NT2/D1 (cell line): Measurements from ENCODE around the gene IL31RA.
"Not testable (repeated sequence)": the region's sequence is repeated elsewhere in the genome, so short reads cannot be mapped to it uniquely, and the experiment has no call there.

Experiments used
- DNase-seq: peaks from one replicate; pipeline ENCODE4 v3.0.0-alpha.2; 2011; ENCODE audit warnings: low read depth, low spot score
- H3K27me3 ChIP-seq: 2 replicates; pipeline ENCODE4 v1.6.0; 2011; ENCODE audit warnings: mild to moderate bottlenecking; ENCODE audit not compliant: insufficient read length, insufficient read depth
- H3K36me3 ChIP-seq: 2 replicates; pipeline ENCODE4 v1.6.1; 2011; ENCODE audit warnings: mild to moderate bottlenecking, low read length, mixed read lengths; ENCODE audit not compliant: insufficient read depth, insufficient read length
- H3K4me1 ChIP-seq: 2 replicates; pipeline ENCODE4 v1.5.1; 2011; ENCODE audit not compliant: insufficient read depth, insufficient read length
- H3K4me3 ChIP-seq: 2 replicates; pipeline ENCODE4 v1.5.1; 2011; ENCODE audit warnings: low read depth; ENCODE audit not compliant: insufficient read length
- H3K9ac ChIP-seq: 2 replicates; pipeline ENCODE4 v1.6.0; 2011; ENCODE audit warnings: low read depth; ENCODE audit not compliant: insufficient read length
- H3K9me3 ChIP-seq: 2 replicates; pipeline ENCODE4 v1.5.1; 2011; ENCODE audit warnings: mild to moderate bottlenecking, low read length; ENCODE audit not compliant: insufficient read depth
- SUZ12 ChIP-seq: IDR thresholded peaks from 2 replicates; pipeline ENCODE4 v1.6.1; 2011; ENCODE audit not compliant: insufficient read length, insufficient read depth; ENCODE audit errors: extremely low read depth
- YY1 ChIP-seq: IDR thresholded peaks from 2 replicates; pipeline ENCODE4 v1.6.1; 2011; ENCODE audit not compliant: insufficient read length, insufficient read depth
- ZNF274 ChIP-seq: IDR thresholded peaks from 2 replicates; pipeline ENCODE4 v1.6.1; 2011; ENCODE audit warnings: mild to moderate bottlenecking, low read depth, low read length

Gene IL31RA

GRCh38 chr5:55934115-55934613, 83.0 kb downstream of the IL31RA start:
- H3K36me3 ChIP-seq, result peaks cover 6% of the 10 kb centered on the region
- H3K4me1 ChIP-seq, result no peaks in the 10 kb centered on the region
- no peaks in the 10 kb centered on the region for H3K27me3 ChIP-seq
- no peak for DNase-seq
- no peak overlapping the region for H3K9ac ChIP-seq
- no peaks in the 10 kb centered on the region for H3K9me3 ChIP-seq
- H3K4me3 ChIP-seq, result no peak overlapping the region
- no peak for TF ChIP-seq ZNF274
- no peak for TF ChIP-seq SUZ12
- TF ChIP-seq YY1, result no peak

- Histone ChIP-seq H3K36me3 (peaks cover 9% of the 10 kb centered on the region), H3K4me1 (no peaks in the 10 kb centered on the region), H3K4me3 (no peak overlapping the region), H3K27me3 (no peaks in the 10 kb centered on the region), H3K9me3 (no peaks in the 10 kb centered on the region), H3K9ac (no peak overlapping the region)
- TF ChIP-seq SUZ12, result no peak
- TF ChIP-seq YY1, result no peak
- TF ChIP-seq ZNF274, result no peak
- DNase-seq, result no peak
These were observed 83.6 kb downstream of the IL31RA start for GRCh38 chr5:55934720-55935119.

DNA sequence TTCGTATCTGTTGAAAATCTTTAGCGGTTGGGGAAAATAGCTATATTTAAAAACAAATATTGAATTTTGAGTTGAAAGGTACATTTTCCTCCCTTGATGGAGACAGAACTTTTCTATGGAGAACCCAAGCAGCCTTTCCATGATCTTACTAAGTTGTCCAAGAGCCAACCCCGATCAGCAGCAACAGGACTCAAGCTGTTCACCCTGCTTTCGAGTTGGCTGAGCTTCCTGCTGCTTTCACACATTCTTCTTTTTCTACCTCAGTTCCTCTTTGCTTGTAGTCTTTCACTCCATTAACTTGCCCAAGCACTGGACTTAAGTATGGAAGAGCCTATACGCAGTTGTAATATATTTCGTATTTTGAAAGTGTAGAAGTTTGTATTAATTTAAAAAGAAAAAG, 84.2 kb downstream of the IL31RA start:
- no peak overlapping the region for H3K4me3 ChIP-seq
- DNase-seq, result no peak
- H3K9me3 ChIP-seq, result no peaks in the 10 kb centered on the region
- H3K4me1 ChIP-seq, result no peaks in the 10 kb centered on the region
- H3K27me3 ChIP-seq, result no peaks in the 10 kb centered on the region
- TF ChIP-seq SUZ12 (no peak), YY1 (no peak), ZNF274 (no peak)
- peaks cover 11% of the 10 kb centered on the region for H3K36me3 ChIP-seq
- no peak overlapping the region for H3K9ac ChIP-seq

- Histone ChIP-seq H3K4me3 (no peak overlapping the region), H3K27me3 (no peaks in the 10 kb centered on the region), H3K36me3 (peaks cover 15% of the 10 kb centered on the region), H3K9ac (no peak overlapping the region), H3K9me3 (no peaks in the 10 kb centered on the region), H3K4me1 (no peaks in the 10 kb centered on the region)
- DNase-seq, result peak; percentile 72
- no peak for TF ChIP-seq SUZ12
- TF ChIP-seq YY1, result no peak
- TF ChIP-seq ZNF274, result no peak
These were observed 85.0 kb downstream of the IL31RA start for GRCh38 chr5:55936100-55936693.

DNA sequence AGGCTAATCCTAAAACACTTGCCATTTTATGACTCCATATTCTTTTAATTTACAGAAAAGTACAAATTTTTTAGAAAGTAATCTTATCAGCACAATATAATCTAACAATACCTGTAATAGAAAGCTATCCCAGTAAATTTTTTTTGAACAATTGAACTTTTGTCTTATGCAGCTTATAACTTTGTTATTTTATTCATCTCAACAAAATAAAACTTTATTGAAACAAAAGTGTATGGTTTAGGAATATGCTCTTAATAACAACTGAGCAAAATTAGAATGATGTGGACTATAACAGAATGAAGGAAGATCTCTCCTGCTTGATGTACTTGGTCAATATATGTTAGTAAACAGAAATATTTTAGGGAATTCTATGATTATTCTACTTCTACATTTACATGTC, 86.4 kb downstream of the IL31RA start:
- not testable (repeated sequence) for H3K27me3 ChIP-seq, DNase-seq, H3K9me3 ChIP-seq, H3K9ac ChIP-seq, H3K4me1 ChIP-seq, H3K4me3 ChIP-seq
- peaks cover 27% of the 10 kb centered on the region for H3K36me3 ChIP-seq

GRCh38 chr5:55941154-55941553, 90.0 kb downstream of the IL31RA start:
- not testable (repeated sequence) for H3K4me3 ChIP-seq, H3K9ac ChIP-seq, H3K27me3 ChIP-seq, DNase-seq, H3K9me3 ChIP-seq, H3K4me1 ChIP-seq
- peaks cover 31% of the 10 kb centered on the region for H3K36me3 ChIP-seq

GRCh38 chr5:55959208-55959607, 108.1 kb downstream of the IL31RA start:
- no peaks in the 10 kb centered on the region for H3K4me1 ChIP-seq
- no peaks in the 10 kb centered on the region for H3K27me3 ChIP-seq
- no peak overlapping the region for H3K4me3 ChIP-seq
- no peak for DNase-seq
- no peaks in the 10 kb centered on the region for H3K9me3 ChIP-seq
- peaks cover 90% of the 10 kb centered on the region for H3K36me3 ChIP-seq
- no peak for TF ChIP-seq ZNF274
- TF ChIP-seq SUZ12, result no peak
- TF ChIP-seq YY1, result no peak
- no peak overlapping the region for H3K9ac ChIP-seq

DNA sequence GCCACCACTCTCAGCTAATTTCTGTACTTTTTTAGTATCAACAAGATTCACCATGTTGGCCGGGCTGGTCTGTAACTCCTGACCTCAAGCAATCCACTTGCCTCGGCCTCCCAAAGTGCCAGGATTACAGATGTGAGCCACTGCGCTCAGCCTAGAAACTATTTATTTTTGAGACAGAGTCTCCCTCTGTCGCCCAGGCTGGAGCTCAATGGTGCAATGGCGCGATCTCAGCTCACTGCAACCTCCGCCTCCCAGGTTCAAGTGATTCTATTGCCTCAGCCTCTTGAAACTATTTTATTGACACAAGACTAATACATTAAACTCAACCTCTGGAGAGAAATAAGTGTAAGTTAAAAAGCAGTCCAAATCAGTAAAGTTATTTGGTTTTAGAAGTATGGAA, 109.6 kb downstream of the IL31RA start:
- H3K36me3 ChIP-seq, result peaks cover 85% of the 10 kb centered on the region

More for the DNA sequence above, 109.6 kb downstream of the IL31RA start:
- no peaks in the 10 kb centered on the region for H3K9me3 ChIP-seq
- H3K9ac ChIP-seq, result no peak overlapping the region
- no peaks in the 10 kb centered on the region for H3K4me1 ChIP-seq
- no peak overlapping the region for H3K4me3 ChIP-seq
- no peaks in the 10 kb centered on the region for H3K27me3 ChIP-seq
- no peak for TF ChIP-seq SUZ12
- TF ChIP-seq ZNF274, result no peak
- no peak for TF ChIP-seq YY1
- DNase-seq, result no peak
